Ascending aorta (tissue), 2 donors: ENCODE data around the gene UTF1. TPM values are rescaled to one million over a fixed set of nuclear protein-coding genes. Genes with fewer than 3 reads are reported as not detected.
"Not testable (repeated sequence)": the region's sequence is repeated elsewhere in the genome, so short reads cannot be mapped to it uniquely, and the experiment has no call there.

Experiments used
- DNase-seq, 2 donors: peaks; one replicate each; pipeline ENCODE4 v3.0.0-alpha.2; 2019; ENCODE audit warnings: low spot score in 2 of 2
- H3K27ac ChIP-seq, 2 donors: fragments of 200-600 bp; sonication (generic); one replicate each; pipeline ENCODE4 v1.5.1; 2016 to 2017; ENCODE audit warnings: mild to moderate bottlenecking in 1 of 2
- H3K27me3 ChIP-seq: fragments of 200-600 bp; sonication (generic); one replicate; pipeline ENCODE4 v1.5.1; 2017
- H3K36me3 ChIP-seq, 2 donors: fragments of 200-600 bp; sonication (generic); one replicate each; pipeline ENCODE4 v1.5.1; 2016
- H3K4me1 ChIP-seq, 2 donors: fragments of 200-600 bp; sonication (generic); one replicate each; pipeline ENCODE4 v1.5.1; 2016 to 2017; ENCODE audit warnings: mild to moderate bottlenecking in 1 of 2
- H3K4me3 ChIP-seq, 2 donors: fragments of 200-600 bp; sonication (generic); one replicate each; pipeline ENCODE4 v1.5.1; 2016 to 2017; ENCODE audit warnings: mild to moderate bottlenecking in 1 of 2
- H3K9me3 ChIP-seq, 2 donors: fragments of 200-600 bp; sonication (generic); one replicate each; pipeline ENCODE4 v1.5.1; 2016
- intact Hi-C: fragments of 100-400 bp; cut with DNase I; formaldehyde crosslinking; loops from one replicate; pipeline ENCODE4 v1.15.1; 2023
- total RNA-seq: library from RNA; depleted of rRNA; stranded (reverse); fragments of >200 nt; gene quantifications from one replicate; pipeline ENCODE4 v1.1.0, GENCODE V29; 2016
- TF ChIP-seq, protein P1 (sequence below), 3 experiments: fragments of 200-600 bp in 2 of 3; fragments of 450-650 bp in 1 of 3; sonication (generic) in 2 of 3; IDR thresholded peaks; one replicate each; pipeline ENCODE4 v1.5.1; 2016 to 2019; ENCODE audit warnings: antibody characterized with exemption in 3 of 3, mild to moderate bottlenecking in 1 of 3, moderate library complexity in 1 of 3

UTF1 gene
- total RNA-seq, 1 donor from 2014 or later, result not detected

DNA sequence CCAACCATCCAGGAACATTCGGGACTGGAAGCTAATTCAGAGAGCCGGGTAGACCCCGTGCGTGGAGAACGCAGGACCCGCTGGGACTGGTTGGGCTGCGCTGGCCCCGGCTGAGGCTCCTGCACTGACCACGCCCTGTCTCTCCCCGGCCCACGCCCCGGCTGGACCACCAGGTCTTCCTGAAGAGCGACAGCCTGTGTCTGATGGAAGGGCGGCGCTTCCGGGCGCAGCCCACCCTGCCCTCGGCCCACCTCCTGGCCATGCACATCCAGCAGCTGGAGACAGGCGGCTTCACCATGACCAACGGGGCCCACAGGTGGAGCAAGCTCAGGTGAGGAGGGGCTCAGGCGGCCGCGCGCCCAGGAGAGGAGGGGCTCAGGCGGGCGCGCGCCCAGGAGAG lies 10.2 kb upstream of the UTF1 start:
- Histone ChIP-seq H3K36me3 (no peaks in the 10 kb centered on the region), H3K9me3 (no peaks in the 10 kb centered on the region), H3K4me3 (no peak overlapping the region), H3K27ac (no peak overlapping the region), H3K27me3 (peaks cover 9% of the 10 kb centered on the region), H3K4me1 (no peaks in the 10 kb centered on the region)
- intact Hi-C loops, result no loop called here
- TF ChIP-seq, protein P1, sequence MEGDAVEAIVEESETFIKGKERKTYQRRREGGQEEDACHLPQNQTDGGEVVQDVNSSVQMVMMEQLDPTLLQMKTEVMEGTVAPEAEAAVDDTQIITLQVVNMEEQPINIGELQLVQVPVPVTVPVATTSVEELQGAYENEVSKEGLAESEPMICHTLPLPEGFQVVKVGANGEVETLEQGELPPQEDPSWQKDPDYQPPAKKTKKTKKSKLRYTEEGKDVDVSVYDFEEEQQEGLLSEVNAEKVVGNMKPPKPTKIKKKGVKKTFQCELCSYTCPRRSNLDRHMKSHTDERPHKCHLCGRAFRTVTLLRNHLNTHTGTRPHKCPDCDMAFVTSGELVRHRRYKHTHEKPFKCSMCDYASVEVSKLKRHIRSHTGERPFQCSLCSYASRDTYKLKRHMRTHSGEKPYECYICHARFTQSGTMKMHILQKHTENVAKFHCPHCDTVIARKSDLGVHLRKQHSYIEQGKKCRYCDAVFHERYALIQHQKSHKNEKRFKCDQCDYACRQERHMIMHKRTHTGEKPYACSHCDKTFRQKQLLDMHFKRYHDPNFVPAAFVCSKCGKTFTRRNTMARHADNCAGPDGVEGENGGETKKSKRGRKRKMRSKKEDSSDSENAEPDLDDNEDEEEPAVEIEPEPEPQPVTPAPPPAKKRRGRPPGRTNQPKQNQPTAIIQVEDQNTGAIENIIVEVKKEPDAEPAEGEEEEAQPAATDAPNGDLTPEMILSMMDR (IDR thresholded peaks at IDR 0.05), result no peak
- no peak for DNase-seq

DNA sequence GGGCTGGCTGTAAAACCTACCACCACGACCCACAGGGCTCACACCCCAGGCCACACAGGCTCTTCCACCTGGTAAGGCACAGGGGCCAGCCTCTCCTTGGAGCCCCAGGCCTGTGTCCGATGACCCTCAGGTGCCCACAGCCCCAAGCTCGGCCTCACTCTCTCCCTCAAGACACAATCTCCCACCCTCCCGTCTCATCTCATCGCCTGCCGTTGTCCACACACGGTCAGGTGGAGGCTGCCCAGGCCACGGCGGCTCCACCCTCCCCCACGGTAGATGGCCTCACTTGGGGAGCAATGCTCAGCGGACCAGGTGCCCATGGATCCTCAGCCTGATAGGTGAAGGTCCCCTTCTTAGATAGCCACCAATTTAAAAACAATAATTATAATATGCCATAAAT lies 8.7 kb upstream of the UTF1 start:
- Histone ChIP-seq H3K4me1 (no peaks in the 10 kb centered on the region), H3K27me3 (peaks cover 9% of the 10 kb centered on the region), H3K9me3 (no peaks in the 10 kb centered on the region), H3K4me3 (no peak overlapping the region), H3K36me3 (no peaks in the 10 kb centered on the region), H3K27ac (no peak overlapping the region)
- intact Hi-C loops, result no loop called here
- TF ChIP-seq, protein P1 (IDR thresholded peaks at IDR 0.05), result no peak
- DNase-seq, result no peak

DNA sequence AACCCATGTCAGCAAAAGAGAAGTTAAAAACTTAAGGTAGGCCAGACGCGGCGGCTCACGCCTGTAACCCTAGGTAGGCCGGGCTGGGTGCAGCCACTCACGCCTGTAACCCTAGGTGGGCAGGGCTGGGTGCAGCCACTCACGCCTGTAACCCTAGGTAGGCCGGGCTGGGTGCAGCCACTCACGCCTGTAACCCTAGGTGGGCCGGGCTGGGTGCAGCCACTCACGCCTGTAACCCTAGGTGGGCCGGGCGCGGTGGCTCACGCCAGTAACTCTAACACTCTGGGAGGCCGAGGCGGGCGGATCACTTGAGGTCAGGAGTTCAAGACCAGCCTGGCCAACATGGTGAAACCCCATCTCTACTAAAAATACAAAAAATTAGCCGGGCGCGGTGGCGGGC lies 8.3 kb upstream of the UTF1 start:
- H3K27me3 ChIP-seq, H3K27ac ChIP-seq, H3K4me1 ChIP-seq, H3K9me3 ChIP-seq, H3K36me3 ChIP-seq, H3K4me3 ChIP-seq, DNase-seq, intact Hi-C loops: not testable (repeated sequence)

DNA sequence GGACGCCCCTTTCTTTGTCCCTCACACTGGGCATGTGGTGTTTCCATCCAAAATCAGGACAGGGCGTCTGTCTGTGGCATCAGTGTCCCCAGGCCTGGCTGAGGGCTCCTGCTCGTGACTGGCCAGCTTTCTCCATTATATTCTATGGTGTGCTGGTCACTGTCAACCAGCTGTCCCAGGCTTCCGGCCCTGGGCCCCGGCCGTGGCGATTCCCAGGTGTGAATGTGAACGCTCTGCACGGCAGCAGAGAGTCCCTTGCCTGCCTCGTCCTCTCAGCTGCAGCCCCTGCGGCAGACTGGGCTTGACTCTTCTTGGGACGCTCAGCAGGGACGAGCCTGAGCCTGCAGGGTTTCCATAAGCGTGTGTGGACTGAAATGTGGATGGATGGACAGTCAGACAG lies 5.9 kb upstream of the UTF1 start:
- TF ChIP-seq, protein P1 (IDR thresholded peaks at IDR 0.05), result no peak
- intact Hi-C loops, result no loop called here
- no peak for DNase-seq
- no peaks in the 10 kb centered on the region for H3K36me3 ChIP-seq
- H3K27me3 ChIP-seq, result peaks cover 9% of the 10 kb centered on the region
- H3K4me3 ChIP-seq, result no peak overlapping the region
- H3K4me1 ChIP-seq, result no peaks in the 10 kb centered on the region
- H3K27ac ChIP-seq, result no peak overlapping the region
- no peaks in the 10 kb centered on the region for H3K9me3 ChIP-seq

DNA sequence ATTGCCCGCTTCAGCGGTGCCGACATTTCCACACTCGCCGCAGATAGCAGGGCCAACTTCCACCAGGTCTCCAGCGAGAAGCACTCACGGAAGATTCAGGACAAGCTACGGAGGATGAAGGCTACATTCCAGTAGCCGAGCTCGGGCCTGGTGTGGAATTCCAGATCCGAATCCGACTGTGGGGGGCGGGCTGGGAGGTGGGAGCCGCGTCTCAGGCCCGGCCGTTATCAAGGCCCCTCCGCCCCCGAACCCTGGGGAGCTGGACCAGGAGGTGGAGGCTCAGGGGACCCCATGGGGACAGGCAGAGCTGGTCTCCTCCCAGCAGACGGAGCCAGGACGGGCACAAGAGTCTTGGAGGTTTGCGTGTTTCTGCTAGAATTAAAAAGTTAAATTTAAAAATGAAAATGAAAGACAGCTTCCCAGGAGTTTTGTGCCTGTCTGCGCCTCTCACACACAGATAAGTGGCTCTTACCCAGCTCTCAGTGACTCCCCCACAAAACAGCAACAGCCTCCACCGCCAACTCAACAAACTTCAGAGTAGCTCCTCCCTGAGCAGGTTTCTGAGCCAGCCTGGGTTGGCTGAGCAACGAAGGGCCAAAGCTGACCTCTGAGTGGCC lies 5.2 kb upstream of the UTF1 start:
- H3K27ac ChIP-seq, result no peak overlapping the region
- intact Hi-C loops, result no loop called here

DNA sequence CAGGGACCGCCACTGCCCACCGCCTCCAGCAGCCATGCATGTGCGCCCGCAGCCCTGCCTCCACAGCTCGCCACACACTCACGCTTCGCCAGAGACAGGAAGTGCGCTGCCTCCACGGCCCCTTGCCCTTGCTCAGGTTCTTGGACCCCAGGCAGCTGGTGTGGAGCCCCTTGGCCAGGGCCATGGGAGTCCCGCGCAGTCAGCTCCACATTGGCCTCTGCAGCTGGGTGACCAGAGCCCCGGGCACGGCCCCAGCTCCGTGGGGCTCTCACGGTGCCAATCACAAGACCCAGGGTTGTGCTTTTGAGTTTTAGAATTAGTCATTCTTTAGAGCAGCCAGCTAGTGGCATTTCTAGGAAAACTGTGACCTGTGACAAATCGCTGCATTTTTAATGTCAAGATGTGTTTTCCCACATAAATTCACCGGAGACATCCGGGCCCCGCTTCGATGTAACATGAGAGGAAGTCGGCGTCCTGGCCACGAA lies 4.3 kb upstream of the UTF1 start:
- Histone ChIP-seq H3K4me3 (no peak overlapping the region), H3K9me3 (no peaks in the 10 kb centered on the region), H3K4me1 (no peaks in the 10 kb centered on the region), H3K36me3 (no peaks in the 10 kb centered on the region), H3K27me3 (no peaks in the 10 kb centered on the region), H3K27ac (no peak overlapping the region)
- TF ChIP-seq, protein P1 (IDR thresholded peaks at IDR 0.05), result no peak
- no peak for DNase-seq
- intact Hi-C loops, result no loop called here

More for the DNA sequence above, 5.2 kb upstream of the UTF1 start:
- H3K4me1 ChIP-seq, result no peaks in the 10 kb centered on the region
- H3K36me3 ChIP-seq, result no peaks in the 10 kb centered on the region
- H3K9me3 ChIP-seq, result no peaks in the 10 kb centered on the region
- DNase-seq, result no peak
- TF ChIP-seq, protein P1 (IDR thresholded peaks at IDR 0.05), result no peak
- peaks cover under 1% of the 10 kb centered on the region for H3K27me3 ChIP-seq
- H3K4me3 ChIP-seq, result no peak overlapping the region
